ENCODE data around the gene SLC16A5.

DNA sequence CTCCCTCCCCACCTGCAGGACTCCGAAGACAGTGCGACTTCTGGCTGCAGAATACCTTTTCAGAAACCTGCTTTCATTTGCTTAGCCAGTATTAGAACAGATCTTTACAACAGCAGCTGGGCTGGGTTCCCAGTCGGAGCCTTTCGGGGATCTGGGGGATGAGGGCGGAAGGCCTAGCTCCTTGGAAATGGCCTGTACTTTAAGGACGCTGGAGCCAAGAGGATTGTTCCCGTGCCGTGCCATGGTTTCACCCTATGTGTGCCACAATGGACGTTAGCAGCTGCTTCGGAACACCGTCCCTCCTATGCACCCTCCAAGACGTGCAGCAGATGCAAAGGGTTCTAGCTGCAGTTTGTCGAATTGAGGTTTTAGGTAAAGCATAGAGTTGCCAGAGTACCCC is 24.6 kb upstream of the SLC16A5 start:
- no peak for TF ChIP-seq CTCF (IDR thresholded peaks at IDR 0.05; ENCODE audit: low read length)
- no peak for TF ChIP-seq EZH2 (optimal IDR thresholded peaks at IDR 0.05; ENCODE audit: low read depth, low read length)
- TF ChIP-seq EZH2phosphoT487 (IDR thresholded peaks at IDR 0.05; ENCODE audit: low read length), result no peak

Data from MM.1S (cell line).